BLaER1 treated with 17β-estradiol and CSF1 and Interleukin-3, amounts not matched to agents 10 nM and 100 nM (cell line): ENCODE data around the gene ANXA1.
"Not testable (repeated sequence)": the region's sequence is repeated elsewhere in the genome, so short reads cannot be mapped to it uniquely, and the experiment has no call there.

Source experiments
- H3K27ac ChIP-seq, 11 experiments: shearing (Covaris generic); formaldehyde crosslinking; 2 replicates each; pipeline ENCODE4 v1.8.1; 2022
- H3K27me3 ChIP-seq, 11 experiments: shearing (Covaris generic); formaldehyde crosslinking; 2 replicates each; pipeline ENCODE4 v1.8.1; 2022
- H3K36me3 ChIP-seq, 11 experiments: shearing (Covaris generic); formaldehyde crosslinking; 2 replicates each; pipeline ENCODE4 v1.8.1; 2022
- H3K4me1 ChIP-seq, 10 experiments: shearing (Covaris generic); formaldehyde crosslinking; 2 replicates each; pipeline ENCODE4 v1.8.1; 2022
- H3K4me2 ChIP-seq, 11 experiments: shearing (Covaris generic); formaldehyde crosslinking; 2 replicates each; pipeline ENCODE4 v1.8.1; 2022
- H3K4me3 ChIP-seq, 10 experiments: shearing (Covaris generic); formaldehyde crosslinking; 2 replicates each; pipeline ENCODE4 v1.8.1; 2022
- H3K9ac ChIP-seq, 11 experiments: shearing (Covaris generic); formaldehyde crosslinking; 2 replicates each; pipeline ENCODE4 v1.8.1; 2022
- H3K9me3 ChIP-seq, 11 experiments: shearing (Covaris generic); formaldehyde crosslinking; replicated peaks in 1 of 11; 2 replicates each; pipeline ENCODE4 v1.8.1; 2022
- H4K20me1 ChIP-seq, 11 experiments: shearing (Covaris generic); formaldehyde crosslinking; 2 replicates each; pipeline ENCODE4 v1.8.1; 2022
- Cebpa-rat ChIP-seq, 11 experiments: shearing (Covaris generic); IDR thresholded peaks; 2 replicates each; pipeline ENCODE4 v1.8.1; 2022

Gene ANXA1

GRCh38 chr9:73151653-73152542 lies at the start of gene ANXA1:
Gene ANXA1 (plus strand): TSS chr9:73151865. CDS start chr9:73158536, 6,671 bp downstream.
- Histone ChIP-seq H3K27ac (peak within 1 kb of the TSS in 9 of 11 experiments; percentile 53 to 92 (median 85); a peak in 17 of 22 replicates), H3K36me3 (peaks cover 0 to 30% (median 0%) of the 10 kb centered on the region in 11 experiments; a peak in 9 of 22 replicates), H4K20me1 (peaks cover 0 to 31% (median 0%) of the 10 kb centered on the region in 11 experiments; a peak in 5 of 22 replicates), H3K4me2 (peak within 1 kb of the TSS in 8 of 11 experiments; percentile 39 to 96 (median 80); a peak in 16 of 22 replicates), H3K4me1 (peaks cover 15 to 84% (median 68%) of the 10 kb centered on the region in 10 experiments; a peak in 19 of 20 replicates), H3K9me3 (peaks cover 0 to 9% (median 0%) of the 10 kb centered on the region in 11 experiments; a peak in 4 of 22 replicates), H3K9ac (peak within 1 kb of the TSS in 7 of 11 experiments; percentile 43 to 94 (median 83); a peak in 14 of 22 replicates), H3K4me3 (peak within 1 kb of the TSS in 8 of 10 experiments; percentile 25 to 83 (median 68); a peak in 15 of 20 replicates), H3K27me3 (no peaks in the 10 kb centered on the region)
- peak in 1 of 11 experiments; percentile 30; a peak in 1 of 22 replicates for TF ChIP-seq Cebpa-rat (IDR thresholded peaks at IDR 0.05)

GRCh38 chr9:73104342-73104741 lies 47.3 kb upstream of the ANXA1 start:
- Histone ChIP-seq H3K27me3 (no peaks in the 10 kb centered on the region), H4K20me1 (no peaks in the 10 kb centered on the region), H3K36me3 (no peaks in the 10 kb centered on the region), H3K4me2 (no peak overlapping the region), H3K9ac (no peak overlapping the region), H3K27ac (no peak overlapping the region), H3K9me3 (no peaks in the 10 kb centered on the region), H3K4me3 (no peak overlapping the region), H3K4me1 (no peaks in the 10 kb centered on the region)
- TF ChIP-seq Cebpa-rat (IDR thresholded peaks at IDR 0.05) = no peak

GRCh38 chr9:73104921-73105320 lies 46.7 kb upstream of the ANXA1 start:
- Histone ChIP-seq H3K4me1 (no peaks in the 10 kb centered on the region), H3K27me3 (no peaks in the 10 kb centered on the region), H3K27ac (no peak overlapping the region), H3K9me3 (no peaks in the 10 kb centered on the region), H3K9ac (no peak overlapping the region), H3K4me3 (no peak overlapping the region), H3K4me2 (no peak overlapping the region), H3K36me3 (no peaks in the 10 kb centered on the region), H4K20me1 (no peaks in the 10 kb centered on the region)
- no peak for TF ChIP-seq Cebpa-rat (IDR thresholded peaks at IDR 0.05)

- H3K27me3 ChIP-seq, H4K20me1 ChIP-seq, H3K9ac ChIP-seq, H3K36me3 ChIP-seq, H3K27ac ChIP-seq, H3K4me1 ChIP-seq, H3K4me3 ChIP-seq, H3K4me2 ChIP-seq, H3K9me3 ChIP-seq: not testable (repeated sequence)
Measured at GRCh38 chr9:73107489-73108069, 44.1 kb upstream of the ANXA1 start.

- H3K4me2 ChIP-seq = no peak overlapping the region
- no peaks in the 10 kb centered on the region for H3K9me3 ChIP-seq
- no peak overlapping the region for H3K4me3 ChIP-seq
- no peak overlapping the region for H3K27ac ChIP-seq
- H3K27me3 ChIP-seq = no peaks in the 10 kb centered on the region
- H3K36me3 ChIP-seq = no peaks in the 10 kb centered on the region
- no peak for TF ChIP-seq Cebpa-rat (IDR thresholded peaks at IDR 0.05)
- H3K4me1 ChIP-seq = 0 out of 20 replicates have a peak, but pooled peaks cover 0 to 4% (median 0%) of the 10 kb centered on the region in 10 experiments
- no peaks in the 10 kb centered on the region for H4K20me1 ChIP-seq
- no peak overlapping the region for H3K9ac ChIP-seq
Measured at GRCh38 chr9:73114058-73114457, 37.6 kb upstream of the ANXA1 start.

- Histone ChIP-seq H3K36me3 (no peaks in the 10 kb centered on the region), H3K9me3 (no peaks in the 10 kb centered on the region), H3K4me2 (no peak overlapping the region), H3K4me3 (no peak overlapping the region), H4K20me1 (no peaks in the 10 kb centered on the region), H3K27me3 (no peaks in the 10 kb centered on the region), H3K9ac (no peak overlapping the region), H3K27ac (no peak overlapping the region), H3K4me1 (0 out of 20 replicates have a peak, but pooled peaks cover 0 to 4% (median 0%) of the 10 kb centered on the region in 10 experiments)
- TF ChIP-seq Cebpa-rat (IDR thresholded peaks at IDR 0.05) = no peak
Measured at GRCh38 chr9:73114958-73115357, 36.7 kb upstream of the ANXA1 start.

- Histone ChIP-seq H3K4me1 (0 out of 20 replicates have a peak, but pooled peaks cover 0 to 4% (median 0%) of the 10 kb centered on the region in 10 experiments), H3K27ac (no peak overlapping the region), H3K36me3 (no peaks in the 10 kb centered on the region), H3K27me3 (no peaks in the 10 kb centered on the region), H3K9ac (no peak overlapping the region), H3K4me2 (no peak overlapping the region), H3K4me3 (no peak overlapping the region), H3K9me3 (no peaks in the 10 kb centered on the region), H4K20me1 (no peaks in the 10 kb centered on the region)
- no peak for TF ChIP-seq Cebpa-rat (IDR thresholded peaks at IDR 0.05)
Measured at GRCh38 chr9:73116031-73116430, 35.6 kb upstream of the ANXA1 start.

- no peak for TF ChIP-seq Cebpa-rat (IDR thresholded peaks at IDR 0.05)
- H3K4me2 ChIP-seq = no peak overlapping the region
- no peaks in the 10 kb centered on the region for H3K9me3 ChIP-seq
- no peaks in the 10 kb centered on the region for H4K20me1 ChIP-seq
- 0 out of 20 replicates have a peak, but pooled peaks cover 0 to 4% (median 0%) of the 10 kb centered on the region in 10 experiments for H3K4me1 ChIP-seq
- H3K27me3 ChIP-seq = no peaks in the 10 kb centered on the region
- H3K27ac ChIP-seq = no peak overlapping the region
- no peak overlapping the region for H3K4me3 ChIP-seq
- no peak overlapping the region for H3K9ac ChIP-seq
- H3K36me3 ChIP-seq = no peaks in the 10 kb centered on the region
Measured at GRCh38 chr9:73116880-73117279, 34.8 kb upstream of the ANXA1 start.

GRCh38 chr9:73118286-73118685 lies 33.4 kb upstream of the ANXA1 start:
- H3K4me1 ChIP-seq = 0 out of 20 replicates have a peak, but pooled peaks cover 0 to 4% (median 0%) of the 10 kb centered on the region in 10 experiments
- H3K4me3 ChIP-seq = no peak overlapping the region
- H3K9me3 ChIP-seq = no peaks in the 10 kb centered on the region
- no peak overlapping the region for H3K9ac ChIP-seq
- no peak overlapping the region for H3K27ac ChIP-seq
- H4K20me1 ChIP-seq = no peaks in the 10 kb centered on the region
- TF ChIP-seq Cebpa-rat (IDR thresholded peaks at IDR 0.05) = no peak
- no peak overlapping the region for H3K4me2 ChIP-seq
- H3K27me3 ChIP-seq = no peaks in the 10 kb centered on the region
- H3K36me3 ChIP-seq = no peaks in the 10 kb centered on the region
